MCF 10A (cell line): ENCODE results near the gene C6orf163. TPM values are rescaled to one million over a fixed set of nuclear protein-coding genes. Genes with fewer than 3 reads are reported as not detected.

ENCODE experiments used
- BruUV-seq: library from RNA; stranded (reverse); fragments of 400-500 nt; replicated peaks from 2 replicates; lab custom pipeline; 2021; lab: Mats Ljungman, UMichigan
- CTCF ChIA-PET: fragments of 300-600 bp; sonication (Branson Sonifier 250); formaldehyde crosslinking; extraction: SDS; loops from one replicate; lab custom pipeline; 2021; ENCODE audit warnings: antibody characterized with exemption, inconsistent platforms; lab: Yijun Ruan, JAX
- POLR2A ChIA-PET: fragments of 300-600, 350-650 bp; sonication (Branson Sonifier 250); formaldehyde crosslinking; extraction: SDS; loops from one replicate; lab custom pipeline; 2020; ENCODE audit warnings: antibody characterized with exemption, inconsistent platforms; lab: Yijun Ruan, JAX
- DNase-seq: peaks from one replicate; pipeline ENCODE4 v3.0.0-alpha.2; 2018; ENCODE audit not compliant: unreplicated experiment
- H3K27ac Mint-ChIP-seq: one replicate; pipeline ENCODE4 v1.8.0; 2022; ENCODE audit warnings: mild to moderate bottlenecking, low read depth, mixed read lengths; ENCODE audit not compliant: unreplicated experiment
- H3K27me3 Mint-ChIP-seq: one replicate; pipeline ENCODE4 v1.8.0; 2022; ENCODE audit warnings: mixed read lengths; ENCODE audit not compliant: insufficient read depth, unreplicated experiment
- H3K36me3 Mint-ChIP-seq: one replicate; pipeline ENCODE4 v1.8.0; 2022; ENCODE audit warnings: mild to moderate bottlenecking, moderate library complexity, mixed read lengths; ENCODE audit not compliant: insufficient read depth, unreplicated experiment
- H3K4me1 Mint-ChIP-seq: one replicate; pipeline ENCODE4 v1.8.0; 2022; ENCODE audit warnings: mixed read lengths; ENCODE audit not compliant: insufficient read depth, unreplicated experiment
- H3K4me3 Mint-ChIP-seq: one replicate; pipeline ENCODE4 v1.8.0; 2022; ENCODE audit warnings: mild to moderate bottlenecking, moderate library complexity, mixed read lengths; ENCODE audit not compliant: unreplicated experiment
- H3K9me3 Mint-ChIP-seq: one replicate; pipeline ENCODE4 v1.8.0; 2022; ENCODE audit warnings: mixed read lengths; ENCODE audit not compliant: unreplicated experiment
- intact Hi-C: fragments of 100-400 bp; cut with micrococcal nuclease; formaldehyde crosslinking; loops from 2 replicates; pipeline ENCODE4 v1.14.1; 2022
- total RNA-seq: library from RNA; stranded (reverse); gene quantifications from 2 replicates; pipeline ENCODE4 v1.2.3, GENCODE V29; 2022
- TF ChIP-seq, protein P1 (sequence below): fragments of 200-600 bp; IDR thresholded peaks from one replicate; pipeline ENCODE4 v1.8.0; 2022; ENCODE audit warnings: antibody characterized with exemption, mild to moderate bottlenecking; ENCODE audit not compliant: unreplicated experiment

C6orf163 gene
- total RNA-seq, 1 experiment from 2014 or later, result 1.0 TPM

DNA sequence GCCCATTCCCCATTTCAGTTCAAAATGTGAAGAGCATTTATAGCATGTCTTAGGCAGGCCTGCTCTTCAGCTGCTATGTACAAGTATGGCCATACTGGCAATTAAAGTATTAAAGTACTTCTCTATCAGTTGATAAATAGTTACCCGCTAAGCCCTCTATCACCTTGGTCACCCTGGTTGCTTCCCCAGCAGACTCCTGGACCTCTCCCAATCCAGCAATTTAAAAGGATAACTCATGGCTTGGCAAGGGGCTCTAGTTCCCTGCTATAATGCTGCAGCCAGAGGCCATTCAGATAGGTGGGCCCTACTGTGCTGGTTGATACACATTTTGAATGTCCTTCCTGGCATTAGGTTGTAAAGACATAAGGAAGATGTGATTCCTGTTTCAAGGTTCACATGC lies 7.0 kb downstream of the C6orf163 start:
- intact Hi-C loops, result no loop called here
- no peaks in the 10 kb centered on the region for H3K4me1 Mint-ChIP-seq
- no peaks in the 10 kb centered on the region for H3K27me3 Mint-ChIP-seq
- DNase-seq, result no peak
- TF ChIP-seq, protein P1, sequence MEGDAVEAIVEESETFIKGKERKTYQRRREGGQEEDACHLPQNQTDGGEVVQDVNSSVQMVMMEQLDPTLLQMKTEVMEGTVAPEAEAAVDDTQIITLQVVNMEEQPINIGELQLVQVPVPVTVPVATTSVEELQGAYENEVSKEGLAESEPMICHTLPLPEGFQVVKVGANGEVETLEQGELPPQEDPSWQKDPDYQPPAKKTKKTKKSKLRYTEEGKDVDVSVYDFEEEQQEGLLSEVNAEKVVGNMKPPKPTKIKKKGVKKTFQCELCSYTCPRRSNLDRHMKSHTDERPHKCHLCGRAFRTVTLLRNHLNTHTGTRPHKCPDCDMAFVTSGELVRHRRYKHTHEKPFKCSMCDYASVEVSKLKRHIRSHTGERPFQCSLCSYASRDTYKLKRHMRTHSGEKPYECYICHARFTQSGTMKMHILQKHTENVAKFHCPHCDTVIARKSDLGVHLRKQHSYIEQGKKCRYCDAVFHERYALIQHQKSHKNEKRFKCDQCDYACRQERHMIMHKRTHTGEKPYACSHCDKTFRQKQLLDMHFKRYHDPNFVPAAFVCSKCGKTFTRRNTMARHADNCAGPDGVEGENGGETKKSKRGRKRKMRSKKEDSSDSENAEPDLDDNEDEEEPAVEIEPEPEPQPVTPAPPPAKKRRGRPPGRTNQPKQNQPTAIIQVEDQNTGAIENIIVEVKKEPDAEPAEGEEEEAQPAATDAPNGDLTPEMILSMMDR, result no peak
- H3K9me3 Mint-ChIP-seq, result no peaks in the 10 kb centered on the region
- POLR2A ChIA-PET, result no interaction called here
- no TSS peak for BruUV-seq
- H3K27ac Mint-ChIP-seq, result no peak overlapping the region
- H3K36me3 Mint-ChIP-seq, result no peaks in the 10 kb centered on the region
- no peak overlapping the region for H3K4me3 Mint-ChIP-seq
- CTCF ChIA-PET, result no interaction called here

DNA sequence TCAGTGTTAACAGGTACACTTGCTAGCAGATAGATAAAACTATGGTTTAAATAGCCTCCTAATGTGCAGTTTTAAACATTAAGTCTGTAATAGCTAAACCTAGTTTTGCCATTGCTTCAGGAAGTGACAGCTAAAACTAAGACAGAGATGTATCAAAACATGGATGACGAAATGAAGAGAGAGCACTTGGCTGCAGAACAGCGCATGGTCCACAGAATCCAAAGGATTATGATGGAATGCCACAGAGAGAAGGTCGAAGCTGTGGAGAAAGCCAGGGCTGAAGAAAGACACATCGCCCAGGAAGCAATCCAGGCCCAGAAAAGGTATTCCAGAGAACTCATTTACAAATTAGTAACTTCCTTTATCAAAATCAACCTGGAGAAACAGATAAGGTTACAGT lies 11.6 kb downstream of the C6orf163 start:
- CTCF ChIA-PET, result interaction anchor here (0.6 kb wide), 1 partner anchor 644 kb away, joined by 3 read pairs; no protein-coding TSS in a partner anchor
- no TSS peak for BruUV-seq
- Mint-ChIP-seq H3K27ac (no peak overlapping the region), H3K36me3 (no peaks in the 10 kb centered on the region), H3K27me3 (no peaks in the 10 kb centered on the region), H3K4me1 (no peaks in the 10 kb centered on the region), H3K4me3 (no peak overlapping the region), H3K9me3 (no peaks in the 10 kb centered on the region)
- POLR2A ChIA-PET, result no interaction called here
- intact Hi-C loops, result no loop called here
- DNase-seq, result no peak
- TF ChIP-seq, protein P1, result no peak

GRCh38 chr6:87357479-87358196 lies 13.0 kb downstream of the C6orf163 start:
- ChIA-PET CTCF (interaction anchor here (1.3 kb wide), 1 partner anchor 81 kb away, joined by 3 read pairs; no protein-coding TSS in a partner anchor), POLR2A (no interaction called here)
- H3K36me3 Mint-ChIP-seq, result no peaks in the 10 kb centered on the region
- BruUV-seq, result no TSS peak
- DNase-seq, result no peak
- H3K4me1 Mint-ChIP-seq, result no peaks in the 10 kb centered on the region
- H3K4me3 Mint-ChIP-seq, result no peak overlapping the region
- no peaks in the 10 kb centered on the region for H3K9me3 Mint-ChIP-seq
- TF ChIP-seq, protein P1, result no peak
- intact Hi-C loops, result no loop called here
- H3K27ac Mint-ChIP-seq, result no peak overlapping the region
- H3K27me3 Mint-ChIP-seq, result no peaks in the 10 kb centered on the region

GRCh38 chr6:87364602-87365252 lies 20.1 kb downstream of the C6orf163 start:
- no peaks in the 10 kb centered on the region for H3K4me1 Mint-ChIP-seq
- DNase-seq, result no peak
- no peaks in the 10 kb centered on the region for H3K36me3 Mint-ChIP-seq
- no peaks in the 10 kb centered on the region for H3K27me3 Mint-ChIP-seq
- BruUV-seq, result no TSS peak
- H3K27ac Mint-ChIP-seq, result no peak overlapping the region
- TF ChIP-seq, protein P1, result no peak
- ChIA-PET CTCF (interaction anchor here (0.5 to 0.6 kb wide), 2 partner anchors 12 to 431 kb away, joined by 3 to 4 read pairs; no protein-coding TSS in a partner anchor), POLR2A (interaction anchor here (1.3 kb wide), 1 partner anchor 10 kb away, joined by 3 read pairs; no protein-coding TSS in a partner anchor)
- H3K4me3 Mint-ChIP-seq, result no peak overlapping the region
- intact Hi-C loops, result no loop called here
- no peaks in the 10 kb centered on the region for H3K9me3 Mint-ChIP-seq
